Keratinocyte (primary cell): ENCODE data around the gene SNCAIP. TPM values are rescaled to one million over a fixed set of nuclear protein-coding genes. Genes with fewer than 3 reads are reported as not detected.

Experiments used
- DNase-seq: peaks from one replicate; pipeline ENCODE4 v3.0.0-alpha.2; 2011; ENCODE audit warnings: low read depth, missing footprints, low spot score
- FAIRE-seq: peaks from 2 replicates; lab custom pipeline; 2011; peaks lifted over from hg19 to GRCh38; lab: Jason Lieb, UNC
- H2AFZ ChIP-seq: 2 replicates; pipeline ENCODE4 v1.6.0; 2012; ENCODE audit warnings: low read length, control low read depth, inconsistent platforms; ENCODE audit not compliant: control insufficient read depth
- H3K27ac ChIP-seq: 2 replicates; pipeline ENCODE4 v1.5.1; 2011; ENCODE audit warnings: low read length; ENCODE audit not compliant: control insufficient read depth, insufficient read depth
- H3K27me3 ChIP-seq: 3 replicates; pipeline ENCODE4 v1.6.0; 2011; ENCODE audit warnings: low read length; ENCODE audit not compliant: control insufficient read depth, insufficient read depth; ENCODE audit errors: extremely low read depth
- H3K36me3 ChIP-seq, 2 experiments: 2 replicates in 1 of 2; 3 replicates in 1 of 2; pipeline ENCODE4 v1.5.1; 2011; ENCODE audit warnings: low read length in 2 of 2, mild to moderate bottlenecking in 1 of 2; ENCODE audit not compliant: control insufficient read depth in 2 of 2, insufficient read depth in 2 of 2; ENCODE audit errors: extremely low read depth in 1 of 2
- H3K4me1 ChIP-seq: 3 replicates; pipeline ENCODE4 v1.5.1; 2011; ENCODE audit warnings: low read length; ENCODE audit not compliant: control insufficient read depth, insufficient read depth; ENCODE audit errors: extremely low read depth
- H3K4me2 ChIP-seq: 3 replicates; pipeline ENCODE4 v1.6.0; 2011; ENCODE audit warnings: low read depth, low read length; ENCODE audit not compliant: control insufficient read depth, insufficient read depth; ENCODE audit errors: extremely low read depth
- H3K4me3 ChIP-seq, 3 experiments: fragments of 200-600 bp in 1 of 3; sonication (generic) in 1 of 3; 2 replicates in 2 of 3; 3 replicates in 1 of 3; pipeline ENCODE4 v1.5.1; 2011 to 2016; ENCODE audit warnings: low read length in 3 of 3, mild to moderate bottlenecking in 3 of 3, control low read depth in 2 of 3, inconsistent platforms in 1 of 3, low read depth in 1 of 3, mixed read lengths in 1 of 3, mixed run types in 1 of 3, moderate library complexity in 1 of 3; ENCODE audit not compliant: control insufficient read depth in 2 of 3, insufficient read depth in 2 of 3; ENCODE audit errors: extremely low read depth in 1 of 3
- H3K79me2 ChIP-seq: 2 replicates; pipeline ENCODE4 v1.6.0; 2012; ENCODE audit warnings: low read length; ENCODE audit not compliant: control insufficient read depth, insufficient read depth
- H3K9ac ChIP-seq: 3 replicates; pipeline ENCODE4 v1.6.0; 2011; ENCODE audit warnings: low read length; ENCODE audit not compliant: control insufficient read depth, insufficient read depth; ENCODE audit errors: extremely low read depth
- H3K9me1 ChIP-seq: 3 replicates; pipeline ENCODE4 v1.6.0; 2011; ENCODE audit warnings: low read length; ENCODE audit not compliant: control insufficient read depth, insufficient read depth; ENCODE audit errors: extremely low read depth
- H3K9me3 ChIP-seq: 2 replicates; pipeline ENCODE4 v1.5.1; 2012; ENCODE audit warnings: low read depth, low read length; ENCODE audit not compliant: control insufficient read depth
- H4K20me1 ChIP-seq: 3 replicates; pipeline ENCODE4 v1.6.0; 2011; ENCODE audit warnings: low read length; ENCODE audit not compliant: control insufficient read depth, insufficient read depth; ENCODE audit errors: extremely low read depth
- CTCF ChIP-seq, 3 experiments: IDR thresholded peaks in 1 of 3; conservative IDR thresholded peaks in 1 of 3; optimal IDR thresholded peaks in 1 of 3; 2 replicates in 2 of 3; 3 replicates in 1 of 3; pipeline versions ENCODE3 to v1.5.1; 2011; ENCODE audit warnings: low read length in 3 of 3, mild to moderate bottlenecking in 3 of 3, moderate library complexity in 2 of 3, control low read depth in 1 of 3, inconsistent platforms in 1 of 3; ENCODE audit not compliant: insufficient read depth in 2 of 3; ENCODE audit errors: extremely low read depth in 1 of 3
- EZH2 ChIP-seq: IDR thresholded peaks from one replicate; pipeline ENCODE4 v1.6.1; 2012; ENCODE audit warnings: inconsistent platforms, mild to moderate bottlenecking, low read length, moderate library complexity
- dilution Hi-C: fragments of 300-500 bp; cut with MboI; formaldehyde crosslinking; loops from one replicate; pipeline ENCODE4 v1.7.0; 2020; ENCODE audit warnings: low sequenced_read_pairs; ENCODE audit not compliant: extremely low pct_ligation_motif_present
- polyA plus RNA-seq, 5 experiments: library from polyadenylated mRNA; depleted of rRNA in 3 of 5; stranded (reverse) in 3 of 5; stranded (forward) in 1 of 5; unstranded in 1 of 5; fragments of >200 nt; gene quantifications; 1 replicate in 1 of 5; 2 replicates in 3 of 5; 3 replicates in 1 of 5; pipeline versions ENCODE4 v1.2.1 to v1.2.3, GENCODE V29; 2011 to 2012; ENCODE audit warnings: missing spikeins in 2 of 5, low read depth in 1 of 5, low replicate concordance in 1 of 5

The SNCAIP gene
- polyA plus RNA-seq, 1 donor (not counting 4 experiments of a cell fraction or from before 2014, with no cell fraction given), result not detected

DNA sequence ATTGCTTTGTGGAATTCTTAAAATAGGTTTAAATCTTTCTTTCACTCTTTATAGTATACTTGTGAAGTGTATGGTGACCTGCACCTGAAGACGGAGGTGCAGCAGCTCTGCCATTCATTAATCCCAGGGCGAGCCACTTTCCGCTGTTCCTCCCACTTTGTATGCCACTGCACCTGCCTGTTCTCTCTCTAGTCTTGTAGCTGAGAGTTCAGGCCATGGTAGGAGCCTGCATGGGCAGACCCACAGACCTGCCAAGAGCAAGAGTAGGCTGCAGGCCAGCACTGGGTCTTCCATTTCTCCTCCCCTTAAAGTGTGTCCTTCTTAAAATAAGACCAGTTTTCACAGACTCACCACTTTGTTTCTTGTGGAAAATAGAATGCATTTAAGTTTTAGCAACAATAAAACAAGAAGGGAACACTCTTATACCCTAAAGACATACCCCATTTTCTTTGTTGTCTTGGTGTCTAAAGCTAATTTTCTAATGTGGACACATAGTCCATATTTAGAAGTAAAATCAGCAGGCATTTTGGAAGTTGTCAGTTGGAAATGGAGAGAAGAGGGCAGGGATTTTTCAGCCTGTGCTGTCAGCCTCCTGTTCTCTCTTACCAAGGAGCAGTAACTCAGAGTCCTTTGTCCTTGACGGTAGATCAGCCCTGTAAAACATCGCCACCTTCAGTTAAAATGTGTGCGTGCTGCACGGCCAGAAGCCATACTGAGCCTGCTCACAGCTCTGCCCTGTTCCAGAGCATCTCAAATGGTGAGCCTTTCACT, 103.2 kb downstream of the SNCAIP start:
- Histone ChIP-seq H3K9me3 (no peaks in the 10 kb centered on the region), H3K4me2 (no peak overlapping the region), H3K27ac (no peak overlapping the region), H3K9me1 (no peaks in the 10 kb centered on the region), H3K79me2 (no peaks in the 10 kb centered on the region), H3K36me3 (no peaks in the 10 kb centered on the region), H2AFZ (no peak overlapping the region), H3K4me1 (no peaks in the 10 kb centered on the region), H4K20me1 (no peaks in the 10 kb centered on the region), H3K4me3 (no peak overlapping the region), H3K27me3 (peaks cover 5% of the 10 kb centered on the region), H3K9ac (no peak overlapping the region)
- TF ChIP-seq EZH2, result no peak
- TF ChIP-seq CTCF (optimal IDR thresholded peaks at IDR 0.05 in 1 of 3, IDR thresholded peaks at IDR 0.05 in 1 of 3, conservative IDR thresholded peaks at IDR 0.05 in 1 of 3; ENCODE audit: extremely low read depth in 1 of 3, insufficient read depth in 2 of 3, low read length in 3 of 3), result peak; percentile 76 to 92 (median 78)
- DNase-seq (no peak), FAIRE-seq (peak; percentile 60)
- dilution Hi-C loops, result no loop called here

DNA sequence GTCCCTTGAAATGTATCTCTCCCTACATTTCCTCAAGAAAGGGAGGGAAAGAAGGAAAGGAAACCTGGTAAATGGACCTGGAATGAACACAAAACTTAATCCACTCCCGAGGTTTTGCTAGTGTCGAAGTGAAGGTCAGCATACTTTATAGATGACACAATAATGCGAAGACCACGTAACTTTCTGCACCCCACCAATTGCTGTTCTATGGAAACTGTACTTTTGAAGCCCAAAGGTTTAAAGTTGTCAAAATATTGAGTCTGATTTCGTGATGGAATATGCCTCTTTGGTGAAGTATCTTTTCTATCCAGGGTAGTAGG, 103.7 kb downstream of the SNCAIP start:
- Histone ChIP-seq H2AFZ (no peak overlapping the region), H3K27me3 (peaks cover 5% of the 10 kb centered on the region), H3K4me3 (no peak overlapping the region), H3K36me3 (no peaks in the 10 kb centered on the region), H3K9ac (no peak overlapping the region), H3K4me2 (no peak overlapping the region), H3K79me2 (no peaks in the 10 kb centered on the region), H3K9me3 (no peaks in the 10 kb centered on the region), H3K9me1 (no peaks in the 10 kb centered on the region), H3K4me1 (no peaks in the 10 kb centered on the region), H4K20me1 (no peaks in the 10 kb centered on the region), H3K27ac (no peak overlapping the region)
- no peak for FAIRE-seq
- dilution Hi-C loops, result no loop called here
- TF ChIP-seq CTCF (optimal IDR thresholded peaks at IDR 0.05 in 1 of 3, IDR thresholded peaks at IDR 0.05 in 1 of 3, conservative IDR thresholded peaks at IDR 0.05 in 1 of 3; ENCODE audit: extremely low read depth in 1 of 3, insufficient read depth in 2 of 3, low read length in 3 of 3) (no peak), EZH2 (no peak)
- DNase-seq, result no peak
